WERI-Rb-1 (cell line): ENCODE data around the gene NTNG1.

Source experiments
- DNase-seq: peaks from one replicate; pipeline ENCODE4 v3.0.0-alpha.2; 2020
- H3K27ac ChIP-seq: fragments of 250-450 bp; sonication (Bioruptor Pico); 2 replicates; pipeline ENCODE4 v1.5.1; 2020; ENCODE audit warnings: mild to moderate bottlenecking, moderate library complexity
- H3K27me3 ChIP-seq: fragments of 250-450 bp; sonication (Bioruptor Pico); 2 replicates; pipeline ENCODE4 v1.5.1; 2021; ENCODE audit warnings: mild to moderate bottlenecking, low read depth, moderate library complexity; ENCODE audit not compliant: insufficient read depth, severe bottlenecking
- H3K36me3 ChIP-seq: fragments of 250-450 bp; sonication (Bioruptor Pico); 2 replicates; pipeline ENCODE4 v1.5.1; 2020; ENCODE audit warnings: mild to moderate bottlenecking, moderate library complexity
- H3K4me3 ChIP-seq: 2 replicates; pipeline ENCODE4 v1.5.1; 2011; ENCODE audit warnings: low read depth, mild to moderate bottlenecking, control low read depth, low read length
- H3K9me3 ChIP-seq: fragments of 250-450 bp; sonication (Bioruptor Pico); 2 replicates; pipeline ENCODE4 v1.5.1; 2021; ENCODE audit warnings: mild to moderate bottlenecking, moderate library complexity; ENCODE audit not compliant: severe bottlenecking
- CTCF ChIP-seq: IDR thresholded peaks from 2 replicates; pipeline ENCODE4 v1.5.1; 2011; ENCODE audit warnings: low read depth, mild to moderate bottlenecking, control low read depth, inconsistent platforms, low read length

The NTNG1 gene

GRCh38 chr1:107525961-107526360 lies 385.1 kb downstream of the NTNG1 start:
- no peak for DNase-seq
- TF ChIP-seq CTCF: no peak
- Histone ChIP-seq H3K36me3 (no peaks in the 10 kb centered on the region), H3K9me3 (no peaks in the 10 kb centered on the region), H3K27ac (no peak overlapping the region), H3K4me3 (no peak overlapping the region), H3K27me3 (no peaks in the 10 kb centered on the region)

GRCh38 chr1:107526524-107527198 lies 385.8 kb downstream of the NTNG1 start:
- Histone ChIP-seq H3K27ac (no peak overlapping the region), H3K4me3 (no peak overlapping the region), H3K27me3 (no peaks in the 10 kb centered on the region), H3K9me3 (no peaks in the 10 kb centered on the region), H3K36me3 (no peaks in the 10 kb centered on the region)
- TF ChIP-seq CTCF: no peak
- no peak for DNase-seq

- Histone ChIP-seq H3K36me3 (no peaks in the 10 kb centered on the region), H3K9me3 (no peaks in the 10 kb centered on the region), H3K4me3 (no peak overlapping the region), H3K27me3 (no peaks in the 10 kb centered on the region), H3K27ac (no peak overlapping the region)
- TF ChIP-seq CTCF: peak; percentile 78
- DNase-seq: peak; percentile 67
Observed at GRCh38 chr1:107529511-107530149, 388.8 kb downstream of the NTNG1 start.

GRCh38 chr1:107530543-107530942 lies 389.7 kb downstream of the NTNG1 start:
- DNase-seq: no peak
- no peaks in the 10 kb centered on the region for H3K27me3 ChIP-seq
- H3K4me3 ChIP-seq: no peak overlapping the region
- no peak for TF ChIP-seq CTCF
- H3K27ac ChIP-seq: no peak overlapping the region
- no peaks in the 10 kb centered on the region for H3K9me3 ChIP-seq
- no peaks in the 10 kb centered on the region for H3K36me3 ChIP-seq

- no peaks in the 10 kb centered on the region for H3K9me3 ChIP-seq
- no peaks in the 10 kb centered on the region for H3K36me3 ChIP-seq
- no peak overlapping the region for H3K27ac ChIP-seq
- no peak for TF ChIP-seq CTCF
- DNase-seq: no peak
- H3K27me3 ChIP-seq: no peaks in the 10 kb centered on the region
- no peak overlapping the region for H3K4me3 ChIP-seq
Observed at GRCh38 chr1:107531065-107531908, 390.4 kb downstream of the NTNG1 start.
